CD14-positive monocyte (primary cell): Measurements from ENCODE around the gene GRK5. TPM values are rescaled to one million over a fixed set of nuclear protein-coding genes. Genes with fewer than 3 reads are reported as not detected.

Experiments used
- DNase-seq, 3 donors: peaks; one replicate each; pipeline ENCODE4 v3.0.0-alpha.2; 2011 to 2022
- H2AFZ ChIP-seq: 2 replicates; pipeline ENCODE4 v1.6.0; 2012; ENCODE audit warnings: mild to moderate bottlenecking, low read depth, low read length, inconsistent platforms; ENCODE audit not compliant: insufficient read depth, poor library complexity, severe bottlenecking
- H3K27ac ChIP-seq, 2 donors: 1 replicate in 1 of 2; 2 replicates in 1 of 2; pipeline ENCODE4 v1.5.1; 2012 to 2013; ENCODE audit warnings: low read length in 2 of 2, control low read depth in 1 of 2, inconsistent platforms in 1 of 2, low read depth in 1 of 2, mild to moderate bottlenecking in 1 of 2
- H3K27me3 ChIP-seq, 2 donors: one replicate each; pipeline versions ENCODE4 v1.6.0 to v1.6.1; 2011 to 2013; ENCODE audit warnings: low read length in 2 of 2; ENCODE audit not compliant: control insufficient read depth in 2 of 2, insufficient read depth in 2 of 2
- H3K36me3 ChIP-seq, 2 donors: replicated peaks in 1 of 2; 1 replicate in 1 of 2; 2 replicates in 1 of 2; pipeline versions ENCODE4 v1.5.1 to v1.6.1; 2012 to 2013; ENCODE audit warnings: low read length in 2 of 2, control low read depth in 1 of 2, inconsistent platforms in 1 of 2, mild to moderate bottlenecking in 1 of 2; ENCODE audit not compliant: insufficient read depth in 2 of 2, control insufficient read depth in 1 of 2
- H3K4me1 ChIP-seq, 2 donors: 1 replicate in 1 of 2; 2 replicates in 1 of 2; pipeline versions ENCODE4 v1.5.1 to v1.6.1; 2012 to 2013; ENCODE audit warnings: low read length in 2 of 2, control low read depth in 1 of 2, inconsistent platforms in 1 of 2, mild to moderate bottlenecking in 1 of 2, moderate library complexity in 1 of 2; ENCODE audit not compliant: insufficient read depth in 2 of 2, control insufficient read depth in 1 of 2
- H3K4me2 ChIP-seq: replicated peaks from 2 replicates; pipeline ENCODE3; 2012; ENCODE audit warnings: low read length, moderate library complexity, mild to moderate bottlenecking; ENCODE audit not compliant: poor library complexity, severe bottlenecking; ENCODE audit errors: extremely low read depth
- H3K4me3 ChIP-seq, 3 experiments: fragments of 200-600 bp in 1 of 3; sonication (generic) in 1 of 3; replicated peaks in 1 of 3; 1 replicate in 2 of 3; 2 replicates in 1 of 3; pipeline ENCODE4 v1.5.1; 2011 to 2013; ENCODE audit warnings: low read length in 3 of 3, mild to moderate bottlenecking in 3 of 3, control low read depth in 2 of 3, low read depth in 2 of 3, inconsistent platforms in 1 of 3, moderate library complexity in 1 of 3
- H3K79me2 ChIP-seq: 2 replicates; pipeline ENCODE4 v1.6.0; 2012; ENCODE audit warnings: mild to moderate bottlenecking, control low read depth, inconsistent platforms, low read length, moderate library complexity; ENCODE audit not compliant: insufficient read depth
- H3K9ac ChIP-seq: 2 replicates; pipeline ENCODE4 v1.6.0; 2017; ENCODE audit warnings: low read length, mild to moderate bottlenecking; ENCODE audit not compliant: insufficient read depth, poor library complexity, severe bottlenecking
- H3K9me3 ChIP-seq, 2 donors: replicated peaks in 1 of 2; 1 replicate in 1 of 2; 2 replicates in 1 of 2; pipeline versions ENCODE4 v1.5.1 to v1.6.1; 2012 to 2013; ENCODE audit warnings: low read length in 2 of 2, control low read depth in 1 of 2; ENCODE audit not compliant: control insufficient read depth in 1 of 2, insufficient read depth in 1 of 2
- H4K20me1 ChIP-seq: 2 replicates; pipeline ENCODE4 v1.6.0; 2012; ENCODE audit warnings: mild to moderate bottlenecking, low read length, control low read depth, moderate library complexity; ENCODE audit not compliant: insufficient read depth
- H3K27ac Mint-ChIP-seq, 7 donors: one replicate each; pipeline ENCODE4 v1.8.0; 2020; ENCODE audit warnings: mild to moderate bottlenecking in 7 of 7, mixed read lengths in 7 of 7, moderate library complexity in 6 of 7, inconsistent platforms in 2 of 7
- H3K27me3 Mint-ChIP-seq, 3 donors: one replicate each; pipeline ENCODE4 v1.8.0; 2021 to 2022; ENCODE audit warnings: low read depth in 3 of 3, mild to moderate bottlenecking in 3 of 3, mixed read lengths in 3 of 3, moderate library complexity in 3 of 3, inconsistent platforms in 1 of 3
- H3K36me3 Mint-ChIP-seq, 2 donors: one replicate each; pipeline ENCODE4 v1.8.0; 2020; ENCODE audit warnings: mixed read lengths in 2 of 2, inconsistent platforms in 1 of 2, mild to moderate bottlenecking in 1 of 2
- H3K4me1 Mint-ChIP-seq: one replicate; pipeline ENCODE4 v1.8.0; 2020; ENCODE audit warnings: mild to moderate bottlenecking, mixed read lengths
- H3K4me3 Mint-ChIP-seq, 2 donors: one replicate each; pipeline ENCODE4 v1.8.0; 2020; ENCODE audit warnings: mild to moderate bottlenecking in 2 of 2, mixed read lengths in 2 of 2, moderate library complexity in 1 of 2
- H3K9me3 Mint-ChIP-seq, 7 donors: one replicate each; pipeline ENCODE4 v1.8.0; 2020 to 2022; ENCODE audit warnings: mixed read lengths in 7 of 7, mild to moderate bottlenecking in 6 of 7, moderate library complexity in 6 of 7, inconsistent platforms in 2 of 7
- whole genome bisulfite sequencing: methylation state at CpG from one replicate; pipeline ENCODE4 v1.1.5; 2013; ENCODE audit warnings: missing lambda C conversion rate; ENCODE audit not compliant: insufficient coverage; 5-methylcytosine and 5-hydroxymethylcytosine counted together
- intact Hi-C, 2 donors: fragments of 100-400 bp; cut with micrococcal nuclease; formaldehyde crosslinking; loops; one replicate each; pipeline versions ENCODE4 v1.15.0 to v1.15.1; 2023
- polyA plus RNA-seq, 3 donors: library from polyadenylated mRNA; depleted of rRNA in 1 of 3; unstranded in 2 of 3; stranded (reverse) in 1 of 3; fragments of 300-500 nt in 2 of 3; fragments of >200 nt in 1 of 3; fragmentation: Illumina TruSeq in 2 of 3; gene quantifications; 1 replicate in 2 of 3; 2 replicates in 1 of 3; pipeline ENCODE4 v1.2.3, GENCODE V29; 2012 to 2021
- TF ChIP-seq, protein P1 (sequence below): fragments of 200-600 bp; IDR thresholded peaks from one replicate; pipeline ENCODE4 v1.8.0; 2022; ENCODE audit warnings: antibody characterized with exemption, mild to moderate bottlenecking

The GRK5 gene
- polyA plus RNA-seq, 3 donors, result 1.2 to 6.5 (median 2.8) TPM

DNA sequence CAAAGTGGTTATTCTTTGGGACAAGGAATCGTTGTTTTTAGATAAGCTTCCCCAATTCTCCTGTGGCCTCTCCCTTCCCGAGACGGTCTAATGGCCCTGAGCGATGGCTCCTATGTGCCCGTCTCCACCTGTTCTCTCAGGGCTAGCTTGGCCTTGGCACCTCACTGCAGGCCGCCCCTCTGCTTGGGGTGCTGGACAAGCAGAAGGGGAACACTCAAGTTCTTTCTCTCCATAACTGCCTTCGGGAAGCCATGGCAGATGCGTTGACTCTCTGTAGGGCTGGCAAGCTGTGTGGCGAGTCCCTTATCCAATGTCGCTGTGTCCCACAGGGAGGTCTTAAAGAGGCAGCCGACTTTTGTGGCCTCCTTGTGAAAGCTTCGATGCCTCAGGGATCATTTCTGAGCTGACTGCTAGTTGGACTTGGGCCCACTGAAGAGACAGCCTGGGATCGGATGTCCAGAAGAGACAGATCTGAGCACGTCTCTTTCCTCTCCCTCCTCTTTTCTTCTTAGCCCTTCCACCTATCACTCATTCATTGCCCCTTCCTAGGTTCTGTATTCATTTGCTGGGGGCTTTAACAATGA, 70.8 kb downstream of the GRK5 start:
- H3K9ac ChIP-seq, result no peak overlapping the region
- DNase-seq, result no peak
- no peaks in the 10 kb centered on the region for H3K36me3 ChIP-seq
- WGBS, result 97% methylated on average over 14 of the region's 14 CpGs
- H4K20me1 ChIP-seq, result peaks cover 18% of the 10 kb centered on the region
- Mint-ChIP-seq H3K4me1 (peaks cover 7% of the 10 kb centered on the region), H3K27ac (no peak overlapping the region), H3K4me3 (no peak overlapping the region), H3K9me3 (peaks cover 0 to 5% (median 0%) of the 10 kb centered on the region in 7 donors), H3K27me3 (peaks cover 0 to 9% (median 8%) of the 10 kb centered on the region in 3 donors), H3K36me3 (peaks cover 3 to 6% of the 10 kb centered on the region in 2 donors)
- no peaks in the 10 kb centered on the region for H3K79me2 ChIP-seq
- no peak overlapping the region for H3K27ac ChIP-seq
- no peak overlapping the region for H3K4me2 ChIP-seq
- peaks cover 0 to 7% of the 10 kb centered on the region in 2 donors for H3K4me1 ChIP-seq
- intact Hi-C loops, result no loop called here
- no peaks in the 10 kb centered on the region for H3K9me3 ChIP-seq
- no peak overlapping the region for H2AFZ ChIP-seq
- no peaks in the 10 kb centered on the region for H3K27me3 ChIP-seq
- TF ChIP-seq, protein P1, sequence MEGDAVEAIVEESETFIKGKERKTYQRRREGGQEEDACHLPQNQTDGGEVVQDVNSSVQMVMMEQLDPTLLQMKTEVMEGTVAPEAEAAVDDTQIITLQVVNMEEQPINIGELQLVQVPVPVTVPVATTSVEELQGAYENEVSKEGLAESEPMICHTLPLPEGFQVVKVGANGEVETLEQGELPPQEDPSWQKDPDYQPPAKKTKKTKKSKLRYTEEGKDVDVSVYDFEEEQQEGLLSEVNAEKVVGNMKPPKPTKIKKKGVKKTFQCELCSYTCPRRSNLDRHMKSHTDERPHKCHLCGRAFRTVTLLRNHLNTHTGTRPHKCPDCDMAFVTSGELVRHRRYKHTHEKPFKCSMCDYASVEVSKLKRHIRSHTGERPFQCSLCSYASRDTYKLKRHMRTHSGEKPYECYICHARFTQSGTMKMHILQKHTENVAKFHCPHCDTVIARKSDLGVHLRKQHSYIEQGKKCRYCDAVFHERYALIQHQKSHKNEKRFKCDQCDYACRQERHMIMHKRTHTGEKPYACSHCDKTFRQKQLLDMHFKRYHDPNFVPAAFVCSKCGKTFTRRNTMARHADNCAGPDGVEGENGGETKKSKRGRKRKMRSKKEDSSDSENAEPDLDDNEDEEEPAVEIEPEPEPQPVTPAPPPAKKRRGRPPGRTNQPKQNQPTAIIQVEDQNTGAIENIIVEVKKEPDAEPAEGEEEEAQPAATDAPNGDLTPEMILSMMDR, result no peak
- H3K4me3 ChIP-seq, result no peak overlapping the region

DNA sequence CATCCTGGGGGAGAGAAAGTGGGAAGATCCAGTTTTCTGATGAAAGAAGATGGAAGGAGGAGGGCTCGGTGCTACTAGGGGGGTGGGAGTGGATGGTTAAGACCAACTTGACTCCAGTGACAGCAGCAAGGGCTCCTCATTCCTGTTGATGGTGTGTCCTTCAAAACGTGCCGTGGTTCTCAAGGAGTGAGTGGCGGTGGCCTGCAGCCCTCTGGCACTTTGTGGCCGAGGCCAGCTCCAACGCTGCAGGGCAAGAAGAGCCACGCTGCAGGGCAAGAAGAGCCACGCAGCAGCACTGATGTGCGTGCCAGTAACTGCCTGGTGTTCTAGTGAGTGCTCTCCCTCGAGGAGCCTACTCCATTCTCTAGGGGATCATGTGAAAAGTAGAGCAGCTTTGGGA, 72.1 kb downstream of the GRK5 start:
- H3K36me3 ChIP-seq, result no peaks in the 10 kb centered on the region
- H3K9ac ChIP-seq, result no peak overlapping the region
- DNase-seq, result no peak
- Mint-ChIP-seq H3K27ac (no peak overlapping the region), H3K9me3 (peaks cover 0 to 5% (median 0%) of the 10 kb centered on the region in 7 donors), H3K27me3 (peaks cover 0 to 8% (median 5%) of the 10 kb centered on the region in 3 donors), H3K36me3 (peaks cover 2 to 6% of the 10 kb centered on the region in 2 donors), H3K4me3 (no peak overlapping the region), H3K4me1 (peaks cover 12% of the 10 kb centered on the region)
- H3K9me3 ChIP-seq, result no peaks in the 10 kb centered on the region
- TF ChIP-seq, protein P1, result no peak
- peaks cover 19% of the 10 kb centered on the region for H4K20me1 ChIP-seq
- H3K79me2 ChIP-seq, result no peaks in the 10 kb centered on the region
- H3K27me3 ChIP-seq, result no peaks in the 10 kb centered on the region
- 97% methylated on average over 10 of the region's 10 CpGs for WGBS
- H3K4me2 ChIP-seq, result no peak overlapping the region
- intact Hi-C loops, result no loop called here
- peaks cover 0 to 7% of the 10 kb centered on the region in 2 donors for H3K4me1 ChIP-seq
- H3K27ac ChIP-seq, result no peak overlapping the region
- H3K4me3 ChIP-seq, result no peak overlapping the region
- no peak overlapping the region for H2AFZ ChIP-seq
